SK-N-SH (cell line): ENCODE data around the gene EEFSEC. TPM values are rescaled to one million over a fixed set of nuclear protein-coding genes. Genes with fewer than 3 reads are reported as not detected.

ENCODE experiments used
- CTCF ChIA-PET: fragments of 300-600, 350-600 bp; formaldehyde crosslinking; extraction: SDS; loops from one replicate; lab custom pipeline; 2021; lab: Yijun Ruan, JAX
- POLR2A ChIA-PET: fragments of 350-600 bp; sonication (Branson Sonifier 250); formaldehyde crosslinking; extraction: SDS; loops from one replicate; lab custom pipeline; 2020; ENCODE audit warnings: antibody characterized with exemption, inconsistent platforms; lab: Yijun Ruan, JAX
- DNase-seq: peaks from one replicate; pipeline ENCODE4 v3.0.0; 2012
- H2AFZ ChIP-seq: fragments of 200-600 bp; sonication (generic); 2 replicates; pipeline ENCODE4 v1.8.1; 2016; ENCODE audit warnings: antibody characterized with exemption, mild to moderate bottlenecking, low read depth
- H3F3A ChIP-seq: fragments of 200-600 bp; sonication (generic); replicated peaks from 2 replicates; pipeline ENCODE3; 2016; ENCODE audit warnings: antibody characterized with exemption, mild to moderate bottlenecking; ENCODE audit not compliant: insufficient read depth
- H3K27ac ChIP-seq, 2 experiments: fragments of 200-500 bp in 1 of 2; fragments of 200-600 bp in 1 of 2; sonication (Bioruptor generic) in 1 of 2; sonication (generic), shearing (Covaris generic) in 1 of 2; 2 replicates each; pipeline versions ENCODE4 v1.5.1 to v1.6.1; 2014 to 2016; ENCODE audit warnings: low read depth in 2 of 2, inconsistent platforms in 1 of 2, low read length in 1 of 2, mild to moderate bottlenecking in 1 of 2, mixed read lengths in 1 of 2
- H3K27me3 ChIP-seq: fragments of 200-600 bp; sonication (generic), shearing (Covaris generic); 2 replicates; pipeline ENCODE4 v1.6.1; 2016; ENCODE audit warnings: mixed run types; ENCODE audit not compliant: insufficient read depth
- H3K36me3 ChIP-seq, 2 experiments: fragments of 200-500 bp in 1 of 2; fragments of 200-600 bp in 1 of 2; sonication (Bioruptor generic) in 1 of 2; sonication (generic) in 1 of 2; replicated peaks in 1 of 2; 2 replicates each; pipeline versions ENCODE3 to v1.5.1; 2014 to 2016; ENCODE audit warnings: low read length in 1 of 2, mild to moderate bottlenecking in 1 of 2; ENCODE audit not compliant: insufficient read depth in 2 of 2, control insufficient read depth in 1 of 2
- H3K4me1 ChIP-seq, 2 experiments: fragments of 200-500 bp in 1 of 2; fragments of 200-600 bp in 1 of 2; sonication (Bioruptor generic) in 1 of 2; sonication (generic), shearing (Covaris generic) in 1 of 2; 2 replicates each; pipeline versions ENCODE4 v1.5.1 to v1.6.1; 2014 to 2016; ENCODE audit warnings: low read depth in 1 of 2, low read length in 1 of 2, mixed run types in 1 of 2; ENCODE audit not compliant: insufficient read depth in 2 of 2, control insufficient read depth in 1 of 2
- H3K4me2 ChIP-seq: fragments of 200-600 bp; sonication (generic), shearing (Covaris generic); 2 replicates; pipeline ENCODE4 v1.6.1; 2017; ENCODE audit warnings: mixed run types
- H3K4me3 ChIP-seq, 2 experiments: fragments of 200-500 bp in 1 of 2; fragments of 200-600 bp in 1 of 2; sonication (Bioruptor generic) in 1 of 2; sonication (generic), shearing (Covaris generic) in 1 of 2; 2 replicates each; pipeline versions ENCODE4 v1.5.1 to v1.8.1; 2014 to 2016; ENCODE audit warnings: low read depth in 2 of 2, inconsistent platforms in 1 of 2, low read length in 1 of 2, mild to moderate bottlenecking in 1 of 2, mixed read lengths in 1 of 2, moderate library complexity in 1 of 2
- H3K79me2 ChIP-seq: fragments of 200-600 bp; sonication (generic); 2 replicates; pipeline ENCODE4 v1.8.1; 2017; ENCODE audit warnings: mild to moderate bottlenecking; ENCODE audit not compliant: insufficient read depth
- H3K9ac ChIP-seq: fragments of 200-600 bp; sonication (generic); 2 replicates; pipeline ENCODE4 v1.6.1; 2017; ENCODE audit warnings: mixed run types
- H3K9me2 ChIP-seq: fragments of 200-600 bp; sonication (generic); 2 replicates; pipeline ENCODE4 v1.6.1; 2017; ENCODE audit warnings: mixed run types
- H3K9me3 ChIP-seq: fragments of 200-600 bp; sonication (generic); 2 replicates; pipeline ENCODE4 v1.6.1; 2017; ENCODE audit warnings: mixed run types, mild to moderate bottlenecking, moderate library complexity
- H4K20me1 ChIP-seq: fragments of 200-600 bp; sonication (generic); 2 replicates; pipeline ENCODE4 v1.6.1; 2017; ENCODE audit warnings: mild to moderate bottlenecking, mixed run types; ENCODE audit not compliant: insufficient read depth
- CHD2 ChIP-seq: fragments of 150-350 bp; IDR thresholded peaks from 2 replicates; pipeline ENCODE4 v1.6.1; 2018; ENCODE audit warnings: low read length; ENCODE audit not compliant: partially characterized antibody
- GATA2 ChIP-seq: sonication (generic); formaldehyde crosslinking; IDR thresholded peaks from 2 replicates; pipeline ENCODE4 v1.5.0; 2020; ENCODE audit warnings: mild to moderate bottlenecking, missing genetic modification reagents
- JUND ChIP-seq: IDR thresholded peaks from 2 replicates; pipeline ENCODE4 v1.4.0; 2012
- MEF2A ChIP-seq: IDR thresholded peaks from 2 replicates; pipeline ENCODE4 v1.4.0; 2012; ENCODE audit warnings: low read depth, borderline replicate concordance
- MXI1 ChIP-seq: IDR thresholded peaks from 2 replicates; pipeline ENCODE4 v1.6.1; 2012; ENCODE audit warnings: mild to moderate bottlenecking, low read depth, low read length, improper control_type of control experiment
- NFIC ChIP-seq: IDR thresholded peaks from 2 replicates; pipeline ENCODE4 v1.4.0; 2012; ENCODE audit warnings: borderline replicate concordance
- RAD21 ChIP-seq: IDR thresholded peaks from 2 replicates; pipeline ENCODE4 v1.6.1; 2012; ENCODE audit warnings: mild to moderate bottlenecking, low read length
- RXRA ChIP-seq: IDR thresholded peaks from 2 replicates; pipeline ENCODE4 v1.4.0; 2012; ENCODE audit warnings: low read depth, mild to moderate bottlenecking, borderline replicate concordance
- SIN3A ChIP-seq: IDR thresholded peaks from 2 replicates; pipeline ENCODE4 v1.6.1; 2012; ENCODE audit warnings: low read depth, mild to moderate bottlenecking, low read length, moderate library complexity, borderline replicate concordance
- TAF1 ChIP-seq: IDR thresholded peaks from 2 replicates; pipeline ENCODE4 v1.6.1; 2012; ENCODE audit warnings: low read depth, mild to moderate bottlenecking, low read length, moderate library complexity, borderline replicate concordance
- TEAD4 ChIP-seq: IDR thresholded peaks from 2 replicates; pipeline ENCODE4 v1.4.0; 2012; ENCODE audit warnings: mild to moderate bottlenecking, borderline replicate concordance; ENCODE audit not compliant: insufficient read depth
- USF1 ChIP-seq: IDR thresholded peaks from 2 replicates; pipeline ENCODE4 v1.4.0; 2012; ENCODE audit warnings: low read depth, borderline replicate concordance
- YY1 ChIP-seq: IDR thresholded peaks from 2 replicates; pipeline ENCODE4 v1.4.0; 2012; ENCODE audit warnings: low read depth, mild to moderate bottlenecking
- ZBTB33 ChIP-seq: IDR thresholded peaks from 2 replicates; pipeline ENCODE4 v1.4.0; 2012; ENCODE audit warnings: low read depth, borderline replicate concordance
- WGBS: methylation state at CpG from one replicate; pipeline ENCODE4 v1.1.6; 2017; ENCODE audit warnings: low lambda C conversion rate; 5-methylcytosine and 5-hydroxymethylcytosine counted together
- polyA plus RNA-seq, 3 experiments: library from polyadenylated mRNA; depleted of rRNA; stranded (reverse); fragments of >200 nt; gene quantifications; 2 replicates each; pipeline ENCODE4 v1.2.3, GENCODE V29; 2012
- TF ChIP-seq, protein P1 (sequence below): IDR thresholded peaks from 2 replicates; pipeline ENCODE4; 2012
- TF ChIP-seq, protein P2 (sequence below): fragments of 150-350 bp; IDR thresholded peaks from 2 replicates; pipeline ENCODE4 v1.6.1; 2016; ENCODE audit warnings: mild to moderate bottlenecking, low read depth, low read length

EEFSEC gene
- polyA plus RNA-seq, 1 of the 3 experiments (the other 2 are of a cell fraction) = 12.4 TPM

GRCh38 chr3:128356822-128357221, 203.5 kb downstream of the EEFSEC start:
- Histone ChIP-seq H3K27me3 (no peaks in the 10 kb centered on the region), H4K20me1 (no peaks in the 10 kb centered on the region), H3K27ac (no peak overlapping the region; a peak in 1 of 4 replicates), H3K79me2 (no peaks in the 10 kb centered on the region), H3K4me2 (no peak overlapping the region), H3K4me3 (no peak overlapping the region), H3K4me1 (peaks cover 7 to 56% of the 10 kb centered on the region in 2 experiments; a peak in 2 of 4 replicates), H2AFZ (no peak overlapping the region), H3F3A (no peaks in the 10 kb centered on the region), H3K9me3 (no peaks in the 10 kb centered on the region), H3K36me3 (no peaks in the 10 kb centered on the region), H3K9me2 (no peaks in the 10 kb centered on the region), H3K9ac (no peak overlapping the region)
- no peak for TF ChIP-seq MEF2A
- no peak for TF ChIP-seq USF1
- TF ChIP-seq, protein P1, sequence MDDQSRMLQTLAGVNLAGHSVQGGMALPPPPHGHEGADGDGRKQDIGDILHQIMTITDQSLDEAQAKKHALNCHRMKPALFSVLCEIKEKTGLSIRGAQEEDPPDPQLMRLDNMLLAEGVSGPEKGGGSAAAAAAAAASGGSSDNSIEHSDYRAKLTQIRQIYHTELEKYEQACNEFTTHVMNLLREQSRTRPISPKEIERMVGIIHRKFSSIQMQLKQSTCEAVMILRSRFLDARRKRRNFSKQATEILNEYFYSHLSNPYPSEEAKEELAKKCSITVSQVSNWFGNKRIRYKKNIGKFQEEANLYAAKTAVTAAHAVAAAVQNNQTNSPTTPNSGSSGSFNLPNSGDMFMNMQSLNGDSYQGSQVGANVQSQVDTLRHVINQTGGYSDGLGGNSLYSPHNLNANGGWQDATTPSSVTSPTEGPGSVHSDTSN = no peak
- no peak for TF ChIP-seq JUND
- no peak for TF ChIP-seq TAF1
- TF ChIP-seq GATA2 (CRISPR knock-in tag) = no peak
- TF ChIP-seq TEAD4 = no peak
- TF ChIP-seq RAD21 = no peak
- TF ChIP-seq MXI1 = no peak
- no peak for TF ChIP-seq YY1
- TF ChIP-seq NFIC = no peak
- TF ChIP-seq CHD2 = no peak
- TF ChIP-seq ZBTB33 = no peak
- CTCF ChIA-PET = interaction anchor here (1.1 to 1.3 kb wide), 2 partner anchors 11 to 35 kb away, joined by 3 read pairs; no protein-coding TSS in a partner anchor
- POLR2A ChIA-PET = no interaction called here
- WGBS = 100% methylated on average over 1 of the region's 1 CpG
- DNase-seq = no peak

DNA sequence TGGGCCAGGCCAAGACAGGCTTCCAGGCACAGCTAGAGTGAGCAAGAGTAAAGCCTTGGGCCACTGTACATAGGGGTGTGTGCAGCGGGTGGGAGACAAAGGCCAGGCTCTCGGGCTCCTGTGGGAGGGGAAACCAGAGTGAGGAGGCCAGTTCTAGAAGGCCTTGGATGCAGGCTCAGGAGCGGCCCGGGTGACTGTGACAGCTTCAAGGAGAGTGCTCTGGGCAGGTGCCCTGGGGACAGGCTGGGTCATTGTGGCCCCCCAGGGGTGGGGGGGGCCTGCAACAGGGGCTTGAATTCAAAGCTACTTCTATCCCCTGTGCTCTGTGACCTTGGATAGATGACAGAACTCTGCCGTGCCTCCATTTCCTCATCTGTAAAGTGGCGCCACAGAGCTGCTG, 204.3 kb downstream of the EEFSEC start:
- H3K4me3 ChIP-seq = no peak overlapping the region
- CTCF ChIA-PET = interaction anchor here (0.6 kb wide), 1 partner anchor 235 kb away, joined by 3 read pairs; no protein-coding TSS in a partner anchor

More for the DNA sequence above, 204.3 kb downstream of the EEFSEC start:
- no peak overlapping the region for H3K9ac ChIP-seq
- POLR2A ChIA-PET = no interaction called here
- H2AFZ ChIP-seq = no peak overlapping the region
- H3F3A ChIP-seq = no peaks in the 10 kb centered on the region
- H3K4me2 ChIP-seq = no peak overlapping the region
- no peaks in the 10 kb centered on the region for H3K36me3 ChIP-seq
- no peaks in the 10 kb centered on the region for H3K9me3 ChIP-seq
- peaks cover 7 to 63% of the 10 kb centered on the region in 2 experiments; a peak in 2 of 4 replicates for H3K4me1 ChIP-seq
- H3K27ac ChIP-seq = no peak overlapping the region
- H3K79me2 ChIP-seq = no peaks in the 10 kb centered on the region
- H3K27me3 ChIP-seq = no peaks in the 10 kb centered on the region
- WGBS = no CpG with 5 or more reads among the region's 6 CpGs
- no peaks in the 10 kb centered on the region for H3K9me2 ChIP-seq
- H4K20me1 ChIP-seq = no peaks in the 10 kb centered on the region
- TF ChIP-seq SIN3A (no peak), RXRA (no peak)
- TF ChIP-seq, protein P2, sequence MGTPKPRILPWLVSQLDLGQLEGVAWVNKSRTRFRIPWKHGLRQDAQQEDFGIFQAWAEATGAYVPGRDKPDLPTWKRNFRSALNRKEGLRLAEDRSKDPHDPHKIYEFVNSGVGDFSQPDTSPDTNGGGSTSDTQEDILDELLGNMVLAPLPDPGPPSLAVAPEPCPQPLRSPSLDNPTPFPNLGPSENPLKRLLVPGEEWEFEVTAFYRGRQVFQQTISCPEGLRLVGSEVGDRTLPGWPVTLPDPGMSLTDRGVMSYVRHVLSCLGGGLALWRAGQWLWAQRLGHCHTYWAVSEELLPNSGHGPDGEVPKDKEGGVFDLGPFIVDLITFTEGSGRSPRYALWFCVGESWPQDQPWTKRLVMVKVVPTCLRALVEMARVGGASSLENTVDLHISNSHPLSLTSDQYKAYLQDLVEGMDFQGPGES = no peak
- DNase-seq = no peak
